Activated B cell treated with CpG ODN at 0.5 μM for 24 hours (primary cell): ENCODE results near the gene NANOS2. TPM values are rescaled to one million over a fixed set of nuclear protein-coding genes. Genes with fewer than 3 reads are reported as not detected.
A peak's percentile ranks its signal among the peaks of the same experiment; 100 is the strongest.

Experiments
- ATAC-seq: fragments of 200-7000 bp; cut with Tn5 transposase; one replicate; pipeline ENCODE4 v1.10.0; 2021; ENCODE audit warnings: low read depth, mild to moderate bottlenecking, moderate library complexity
- CTCF ChIA-PET: fragments of 350-600 bp; sonication (Branson Sonifier 250); formaldehyde crosslinking; loops from one replicate; lab custom pipeline; 2021; ENCODE audit warnings: antibody characterized with exemption; lab: Charles Lee
- POLR2A ChIA-PET: fragments of 350-600 bp; sonication (Branson Sonifier 250); formaldehyde crosslinking; loops from one replicate; lab custom pipeline; 2021; ENCODE audit warnings: antibody characterized with exemption; lab: Charles Lee
- DNase-seq: peaks from one replicate; pipeline ENCODE4 v3.0.0; 2022
- H3K27ac Mint-ChIP-seq: one replicate; pipeline ENCODE4 v1.8.0; 2020; ENCODE audit warnings: mixed read lengths
- H3K27me3 Mint-ChIP-seq: one replicate; pipeline ENCODE4 v1.8.0; 2021; ENCODE audit warnings: mixed read lengths
- H3K36me3 Mint-ChIP-seq: one replicate; pipeline ENCODE4 v1.8.0; 2021; ENCODE audit warnings: low read depth, mixed read lengths
- H3K4me1 Mint-ChIP-seq: one replicate; pipeline ENCODE4 v1.8.0; 2021; ENCODE audit warnings: mixed read lengths
- H3K4me3 Mint-ChIP-seq: one replicate; pipeline ENCODE4 v1.8.0; 2020; ENCODE audit warnings: mild to moderate bottlenecking, mixed read lengths
- H3K9me3 Mint-ChIP-seq: one replicate; pipeline ENCODE4 v1.8.0; 2020; ENCODE audit warnings: mixed read lengths
- CTCF ChIP-seq: fragments of 200-600 bp; IDR thresholded peaks from one replicate; pipeline ENCODE4 v1.8.0; 2022; ENCODE audit warnings: antibody characterized with exemption, mild to moderate bottlenecking
- intact Hi-C: fragments of 100-400 bp; cut with micrococcal nuclease; formaldehyde crosslinking; loops from one replicate; pipeline ENCODE4 v1.15.1; 2024
- total RNA-seq: library from RNA; stranded (reverse); gene quantifications from 2 replicates; pipeline ENCODE4 v1.2.3, GENCODE V29; 2022

Gene NANOS2
- total RNA-seq, 1 donor from 2014 or later = not detected

- intact Hi-C loops = loop anchor here (5.0 to 10.0 kb wide), 2 partner anchors 132 to 460 kb away; partner anchors contain the start of gene PPP5C
- peaks cover 2% of the 10 kb centered on the region for H3K27me3 Mint-ChIP-seq
- CTCF ChIA-PET = interaction anchor here (0.7 to 1.3 kb wide), 2 partner anchors 21 to 68 kb away, joined by 3 to 4 read pairs; no protein-coding TSS in a partner anchor
- peaks cover 13% of the 10 kb centered on the region for H3K36me3 Mint-ChIP-seq
- H3K9me3 Mint-ChIP-seq = no peaks in the 10 kb centered on the region
- ATAC-seq = no peak
- H3K27ac Mint-ChIP-seq = no peak overlapping the region
- DNase-seq = peak; percentile 21
- TF ChIP-seq CTCF = no peak
- H3K4me3 Mint-ChIP-seq = peak overlapping the region; percentile 46
- POLR2A ChIA-PET = interaction anchor here (0.6 to 5.0 kb wide), 4 partner anchors 14 to 67 kb away, joined by 3 to 60 read pairs (median 20); partner anchors contain the start of genes FOXA3, MYPOP and SYMPK
- peaks cover 33% of the 10 kb centered on the region for H3K4me1 Mint-ChIP-seq
Measured at GRCh38 chr19:45884682-45885555, 29.7 kb downstream of the NANOS2 start.

- peaks cover 5% of the 10 kb centered on the region for H3K27me3 Mint-ChIP-seq
- H3K36me3 Mint-ChIP-seq = peaks cover 13% of the 10 kb centered on the region
Measured at GRCh38 chr19:45883881-45884681, 30.5 kb downstream of the NANOS2 start.

GRCh38 chr19:45883586-45883880 lies 31.0 kb downstream of the NANOS2 start:
- Mint-ChIP-seq H3K4me1 (peaks cover 33% of the 10 kb centered on the region), H3K27ac (peak overlapping the region; percentile 74)

More at GRCh38 chr19:45883881-45884681, 30.5 kb downstream of the NANOS2 start:
- intact Hi-C loops = loop anchor here (1.0 to 10.0 kb wide), 3 partner anchors 67 to 461 kb away; partner anchors contain the start of gene PPP5C
- Mint-ChIP-seq H3K9me3 (no peaks in the 10 kb centered on the region), H3K27ac (no peak overlapping the region), H3K4me3 (no peak overlapping the region), H3K4me1 (peaks cover 33% of the 10 kb centered on the region)
- ChIA-PET CTCF (interaction anchor here (0.7 to 1.3 kb wide), 2 partner anchors 21 to 67 kb away, joined by 3 to 4 read pairs; no protein-coding TSS in a partner anchor), POLR2A (interaction anchor here (0.6 to 5.0 kb wide), 3 partner anchors 13 to 20 kb away, joined by 3 to 60 read pairs (median 33); partner anchors contain the start of genes FOXA3, MYPOP and SYMPK)
- no peak for DNase-seq
- no peak for ATAC-seq
- TF ChIP-seq CTCF = no peak

More at GRCh38 chr19:45883586-45883880, 31.0 kb downstream of the NANOS2 start:
- ChIA-PET POLR2A (no interaction called here), CTCF (no interaction called here)
- no peak for ATAC-seq
- Mint-ChIP-seq H3K27me3 (peaks cover 8% of the 10 kb centered on the region), H3K4me3 (peak overlapping the region; percentile 84), H3K9me3 (no peaks in the 10 kb centered on the region), H3K36me3 (peaks cover 13% of the 10 kb centered on the region)
- DNase-seq = no peak
- TF ChIP-seq CTCF = peak; percentile 15
- intact Hi-C loops = loop anchor here (1.0 to 10.0 kb wide), 3 partner anchors 66 to 461 kb away; partner anchors contain the start of gene PPP5C
